ENCODE measurements around the gene MIDN. TPM values are rescaled to one million over a fixed set of nuclear protein-coding genes. Genes with fewer than 3 reads are reported as not detected.

The MIDN gene
- total RNA-seq, 1 donor from 2014 or later: 204 TPM

DNA sequence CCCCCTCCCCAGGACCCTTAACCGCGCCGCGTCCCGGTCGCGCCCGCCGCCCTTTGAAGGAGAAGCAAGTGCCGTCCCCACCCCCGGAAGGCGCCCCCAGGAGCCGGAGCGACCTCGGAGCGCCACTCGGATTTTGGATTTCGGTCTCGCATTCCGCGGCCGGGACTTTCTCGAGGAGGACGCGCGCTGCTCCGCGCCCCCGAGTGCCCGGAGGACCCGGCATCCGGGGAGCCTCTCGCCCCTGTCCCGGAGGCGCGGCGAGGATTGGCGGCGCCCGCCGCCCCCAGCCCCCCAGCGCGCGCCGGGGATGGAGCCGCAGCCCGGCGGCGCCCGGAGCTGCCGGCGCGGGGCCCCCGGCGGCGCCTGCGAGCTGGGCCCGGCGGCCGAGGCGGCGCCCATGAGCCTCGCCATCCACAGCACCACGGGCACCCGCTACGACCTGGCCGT is 1.6 kb downstream of the MIDN start:
- Mint-ChIP-seq H3K4me3 (ENCODE audit: unreplicated experiment) (peak overlapping the region; percentile 92), H3K9me3 (ENCODE audit: unreplicated experiment) (no peaks in the 10 kb centered on the region), H3K27ac (ENCODE audit: unreplicated experiment) (no peak overlapping the region), H3K27me3 (ENCODE audit: unreplicated experiment) (peaks cover 14% of the 10 kb centered on the region), H3K36me3 (ENCODE audit: low read depth, unreplicated experiment) (peaks cover 10% of the 10 kb centered on the region), H3K4me1 (ENCODE audit: unreplicated experiment) (peaks cover 5% of the 10 kb centered on the region)
- no peak for DNase-seq (ENCODE audit: low spot score)
- no peak for TF ChIP-seq CTCF (IDR thresholded peaks at IDR 0.05; ENCODE audit: unreplicated experiment)

- peaks cover 16% of the 10 kb centered on the region for H3K27me3 Mint-ChIP-seq (ENCODE audit: unreplicated experiment)
- H3K4me3 Mint-ChIP-seq (ENCODE audit: unreplicated experiment): peak overlapping the region; percentile 96
- peaks cover 10% of the 10 kb centered on the region for H3K36me3 Mint-ChIP-seq (ENCODE audit: low read depth, unreplicated experiment)
- peak; percentile 77 for DNase-seq (ENCODE audit: low spot score)
- peak overlapping the region; percentile 90 for H3K27ac Mint-ChIP-seq (ENCODE audit: unreplicated experiment)
- peaks cover 7% of the 10 kb centered on the region for H3K4me1 Mint-ChIP-seq (ENCODE audit: unreplicated experiment)
- no peaks in the 10 kb centered on the region for H3K9me3 Mint-ChIP-seq (ENCODE audit: unreplicated experiment)
- no peak for TF ChIP-seq CTCF (IDR thresholded peaks at IDR 0.05; ENCODE audit: unreplicated experiment)
Measured at GRCh38 chr19:1250437-1251260, 2.3 kb downstream of the MIDN start.

- peaks cover 10% of the 10 kb centered on the region for H3K36me3 Mint-ChIP-seq (ENCODE audit: low read depth, unreplicated experiment)
- peak overlapping the region; percentile 90 for H3K27ac Mint-ChIP-seq (ENCODE audit: unreplicated experiment)
- no peaks in the 10 kb centered on the region for H3K9me3 Mint-ChIP-seq (ENCODE audit: unreplicated experiment)
- TF ChIP-seq CTCF (IDR thresholded peaks at IDR 0.05; ENCODE audit: unreplicated experiment): no peak
- peak; percentile 63 for DNase-seq (ENCODE audit: low spot score)
- H3K4me1 Mint-ChIP-seq (ENCODE audit: unreplicated experiment): peaks cover 7% of the 10 kb centered on the region
- H3K4me3 Mint-ChIP-seq (ENCODE audit: unreplicated experiment): peak overlapping the region; percentile 96
- peaks cover 18% of the 10 kb centered on the region for H3K27me3 Mint-ChIP-seq (ENCODE audit: unreplicated experiment)
Measured at GRCh38 chr19:1251330-1252220, 3.2 kb downstream of the MIDN start.

DNA sequence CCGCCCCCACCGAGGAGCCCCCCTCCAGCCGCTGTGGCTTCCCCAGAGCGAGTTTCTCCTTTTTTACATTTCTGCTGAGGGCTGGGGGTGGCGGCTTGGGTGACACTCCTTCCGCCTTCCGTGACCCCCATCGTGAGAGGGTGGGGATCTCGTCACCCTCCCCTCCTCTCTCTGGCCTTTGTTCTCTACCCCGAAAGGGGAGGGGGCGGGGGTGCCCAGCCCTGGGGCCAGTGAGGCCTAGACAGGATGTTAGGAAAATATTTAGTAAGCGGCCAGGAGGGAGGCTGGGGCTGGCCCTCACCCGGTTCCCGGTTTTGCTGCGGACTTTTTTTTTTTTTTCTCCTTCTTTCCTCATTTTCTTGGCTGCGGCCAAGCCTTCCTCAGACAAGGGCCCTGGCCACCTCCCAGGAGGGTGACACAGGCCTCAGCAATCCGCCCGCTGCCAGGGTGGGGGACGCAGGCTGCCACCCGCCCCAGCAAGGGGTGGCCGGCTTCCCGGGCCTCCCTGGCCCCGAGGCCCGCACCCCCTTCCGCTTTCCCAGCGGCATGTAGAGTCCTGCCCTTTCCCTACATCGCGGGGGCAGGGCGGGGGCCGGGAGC is 3.9 kb downstream of the MIDN start:
- peak; percentile 38 for DNase-seq (ENCODE audit: low spot score)
- Mint-ChIP-seq H3K4me1 (ENCODE audit: unreplicated experiment) (peaks cover 9% of the 10 kb centered on the region), H3K27me3 (ENCODE audit: unreplicated experiment) (peaks cover 17% of the 10 kb centered on the region), H3K27ac (ENCODE audit: unreplicated experiment) (peak overlapping the region; percentile 78), H3K4me3 (ENCODE audit: unreplicated experiment) (peak overlapping the region; percentile 88), H3K36me3 (ENCODE audit: low read depth, unreplicated experiment) (peaks cover 11% of the 10 kb centered on the region), H3K9me3 (ENCODE audit: unreplicated experiment) (no peaks in the 10 kb centered on the region)
- TF ChIP-seq CTCF (IDR thresholded peaks at IDR 0.05; ENCODE audit: unreplicated experiment): no peak
